Type B pancreatic cell (in vitro differentiated cells): ENCODE measurements around the gene SRRM1. TPM values are rescaled to one million over a fixed set of nuclear protein-coding genes. Genes with fewer than 3 reads are reported as not detected.
"Not testable (repeated sequence)": the region's sequence is repeated elsewhere in the genome, so short reads cannot be mapped to it uniquely, and the experiment has no call there.

Experiments
- DNase-seq: peaks from one replicate; pipeline ENCODE4 v3.0.0; 2021; ENCODE audit warnings: mixed read lengths; ENCODE audit not compliant: unreplicated experiment; ENCODE audit errors: extremely low spot score
- H3K27ac Mint-ChIP-seq: 2 replicates; pipeline ENCODE4 v1.8.0; 2021; ENCODE audit warnings: mild to moderate bottlenecking, mixed read lengths
- H3K27me3 Mint-ChIP-seq: 2 replicates; pipeline ENCODE4 v1.8.0; 2021; ENCODE audit warnings: mixed read lengths
- H3K36me3 Mint-ChIP-seq: 2 replicates; pipeline ENCODE4 v1.8.0; 2021; ENCODE audit warnings: mixed read lengths
- H3K4me1 Mint-ChIP-seq: one replicate; pipeline ENCODE4 v1.8.0; 2021; ENCODE audit warnings: mixed read lengths; ENCODE audit not compliant: unreplicated experiment
- H3K4me3 Mint-ChIP-seq: 2 replicates; pipeline ENCODE4 v1.8.0; 2021; ENCODE audit warnings: mild to moderate bottlenecking, mixed read lengths
- H3K9me3 Mint-ChIP-seq: 2 replicates; pipeline ENCODE4 v1.8.0; 2021; ENCODE audit warnings: mixed read lengths
- total RNA-seq: library from RNA; stranded (reverse); gene quantifications from 2 replicates; pipeline ENCODE4 v1.2.1, GENCODE V29; 2021; ENCODE audit warnings: low replicate concordance
- TF ChIP-seq, protein P1 (sequence below): fragments of 200-600 bp; sonication (generic); conservative IDR thresholded peaks from 2 replicates; pipeline ENCODE4 v1.5.0; 2021; ENCODE audit warnings: antibody characterized with exemption, mild to moderate bottlenecking

SRRM1 gene
- total RNA-seq, 1 donor from 2014 or later: 168 TPM

DNA sequence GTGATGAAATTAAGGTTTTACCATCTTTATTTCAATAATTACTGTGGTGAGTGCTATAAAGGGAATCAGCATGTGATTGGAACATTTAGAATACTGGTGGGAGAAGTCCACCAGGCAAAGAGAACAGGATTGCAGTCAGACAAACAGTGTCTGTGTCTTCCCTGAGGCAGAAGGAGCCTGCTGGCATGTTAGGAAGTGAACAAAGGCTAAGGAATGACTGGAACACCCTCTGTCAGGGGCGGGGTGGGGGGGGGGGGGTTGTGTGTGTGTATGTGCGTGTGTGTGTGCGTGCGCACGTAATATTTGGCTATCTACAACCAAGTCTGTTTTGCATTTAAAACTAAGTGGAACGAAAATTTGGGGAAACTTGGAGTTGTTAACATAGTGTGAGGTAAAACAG, 30.2 kb downstream of the SRRM1 start:
- H3K27me3 Mint-ChIP-seq: no peaks in the 10 kb centered on the region
- peaks cover 47% of the 10 kb centered on the region for H3K36me3 Mint-ChIP-seq
- H3K9me3 Mint-ChIP-seq: no peaks in the 10 kb centered on the region
- H3K4me1 Mint-ChIP-seq: no peaks in the 10 kb centered on the region
- no peak for DNase-seq
- H3K27ac Mint-ChIP-seq: peak overlapping the region; percentile 46
- TF ChIP-seq, protein P1, sequence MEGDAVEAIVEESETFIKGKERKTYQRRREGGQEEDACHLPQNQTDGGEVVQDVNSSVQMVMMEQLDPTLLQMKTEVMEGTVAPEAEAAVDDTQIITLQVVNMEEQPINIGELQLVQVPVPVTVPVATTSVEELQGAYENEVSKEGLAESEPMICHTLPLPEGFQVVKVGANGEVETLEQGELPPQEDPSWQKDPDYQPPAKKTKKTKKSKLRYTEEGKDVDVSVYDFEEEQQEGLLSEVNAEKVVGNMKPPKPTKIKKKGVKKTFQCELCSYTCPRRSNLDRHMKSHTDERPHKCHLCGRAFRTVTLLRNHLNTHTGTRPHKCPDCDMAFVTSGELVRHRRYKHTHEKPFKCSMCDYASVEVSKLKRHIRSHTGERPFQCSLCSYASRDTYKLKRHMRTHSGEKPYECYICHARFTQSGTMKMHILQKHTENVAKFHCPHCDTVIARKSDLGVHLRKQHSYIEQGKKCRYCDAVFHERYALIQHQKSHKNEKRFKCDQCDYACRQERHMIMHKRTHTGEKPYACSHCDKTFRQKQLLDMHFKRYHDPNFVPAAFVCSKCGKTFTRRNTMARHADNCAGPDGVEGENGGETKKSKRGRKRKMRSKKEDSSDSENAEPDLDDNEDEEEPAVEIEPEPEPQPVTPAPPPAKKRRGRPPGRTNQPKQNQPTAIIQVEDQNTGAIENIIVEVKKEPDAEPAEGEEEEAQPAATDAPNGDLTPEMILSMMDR: no peak
- H3K4me3 Mint-ChIP-seq: no peak overlapping the region

- DNase-seq, H3K4me3 Mint-ChIP-seq, H3K27ac Mint-ChIP-seq, H3K27me3 Mint-ChIP-seq, H3K4me1 Mint-ChIP-seq, H3K9me3 Mint-ChIP-seq: not testable (repeated sequence)
- peaks cover 21% of the 10 kb centered on the region for H3K36me3 Mint-ChIP-seq
Observed at GRCh38 chr1:24678421-24678820, 35.3 kb downstream of the SRRM1 start.

- Mint-ChIP-seq H3K27ac (no peak overlapping the region), H3K4me3 (no peak overlapping the region), H3K36me3 (peaks cover 21% of the 10 kb centered on the region), H3K27me3 (no peaks in the 10 kb centered on the region), H3K4me1 (peaks cover 13% of the 10 kb centered on the region), H3K9me3 (no peaks in the 10 kb centered on the region)
- TF ChIP-seq, protein P1: no peak
- DNase-seq: peak; percentile 4
Observed at GRCh38 chr1:24679725-24680124, 36.6 kb downstream of the SRRM1 start.

DNA sequence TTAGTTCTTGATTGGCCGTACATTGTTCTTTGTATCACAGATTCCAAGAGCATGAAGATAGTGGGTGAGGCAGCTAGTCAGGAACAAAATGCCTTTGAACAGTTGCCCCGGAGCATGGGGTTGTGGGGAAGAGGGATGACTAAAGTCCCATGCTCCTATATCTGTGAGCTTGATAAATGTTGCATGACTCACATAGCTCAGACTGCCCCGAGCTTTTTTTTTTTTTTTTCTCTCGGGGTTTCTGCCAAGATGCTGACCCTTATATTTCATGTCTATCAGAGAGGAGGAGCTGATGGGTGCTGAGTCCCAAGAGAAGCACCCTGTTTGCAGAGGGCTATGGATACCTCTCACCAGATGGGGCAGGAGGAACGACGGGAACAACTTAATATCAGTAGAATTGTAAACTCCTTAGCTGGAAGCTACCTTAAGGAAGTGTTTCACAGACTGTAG, 40.6 kb downstream of the SRRM1 start:
- Mint-ChIP-seq H3K27me3 (no peaks in the 10 kb centered on the region), H3K4me1 (peaks cover 19% of the 10 kb centered on the region), H3K27ac (peak overlapping the region; percentile 89), H3K36me3 (peaks cover 4% of the 10 kb centered on the region), H3K9me3 (no peaks in the 10 kb centered on the region), H3K4me3 (peak overlapping the region; percentile 46)
- DNase-seq: no peak
- TF ChIP-seq, protein P1: no peak

DNA sequence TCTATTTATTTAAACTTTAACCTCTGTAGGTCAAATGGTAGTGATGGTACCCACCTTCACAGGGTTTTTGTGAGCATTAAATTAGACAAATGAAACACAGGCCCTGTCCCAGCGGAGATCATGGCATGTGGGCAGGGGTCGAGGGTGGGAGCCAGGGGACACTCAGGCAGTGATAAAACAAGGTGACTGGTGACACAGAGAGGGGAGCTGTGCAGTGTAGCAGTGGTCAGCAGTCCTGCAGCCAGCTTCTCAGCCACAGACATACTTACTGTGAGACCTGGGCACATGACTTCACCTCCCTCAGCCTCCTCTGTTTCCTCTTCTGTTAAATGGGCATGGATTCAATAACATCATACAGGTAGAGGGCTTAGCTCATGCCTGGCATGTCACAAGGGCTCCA, 44.9 kb downstream of the SRRM1 start:
- peaks cover 15% of the 10 kb centered on the region for H3K4me1 Mint-ChIP-seq
- no peaks in the 10 kb centered on the region for H3K27me3 Mint-ChIP-seq
- H3K27ac Mint-ChIP-seq: no peak overlapping the region

DNA sequence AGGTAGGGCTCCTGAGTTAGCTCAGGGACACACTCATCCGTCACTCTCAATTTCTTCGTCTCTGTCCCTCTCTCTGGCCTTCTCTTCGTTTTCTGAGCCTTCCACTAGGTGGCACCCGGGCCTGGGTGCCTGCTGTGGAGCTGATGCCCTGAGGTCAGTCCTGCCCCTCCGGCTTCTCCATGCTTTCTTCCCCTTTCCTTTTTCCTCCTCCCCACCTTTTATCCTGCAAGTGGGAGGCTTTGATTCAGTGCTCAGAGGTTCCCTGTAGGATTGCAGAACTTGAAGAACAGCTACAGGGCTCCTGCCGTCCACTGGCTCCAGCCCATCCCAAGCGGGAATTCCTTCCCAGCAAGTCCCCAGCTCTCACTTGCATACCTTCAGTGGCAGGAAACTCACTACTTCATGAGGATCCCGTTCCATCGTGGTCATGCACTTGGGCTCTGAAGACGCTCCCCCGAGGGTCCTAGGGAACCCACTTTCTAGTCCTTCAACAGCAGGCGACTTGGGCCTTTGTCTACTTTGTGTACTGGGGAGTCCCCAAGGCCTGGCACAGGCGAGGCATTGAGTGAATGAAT, 45.6 kb downstream of the SRRM1 start:
- Mint-ChIP-seq H3K36me3 (no peaks in the 10 kb centered on the region), H3K27ac (peak overlapping the region; percentile 48), H3K9me3 (peaks cover 4% of the 10 kb centered on the region)

More for the DNA sequence above, 44.9 kb downstream of the SRRM1 start:
- no peak for DNase-seq
- Mint-ChIP-seq H3K4me3 (no peak overlapping the region), H3K9me3 (peaks cover 4% of the 10 kb centered on the region), H3K36me3 (no peaks in the 10 kb centered on the region)
- TF ChIP-seq, protein P1: no peak

More for the DNA sequence above, 45.6 kb downstream of the SRRM1 start:
- TF ChIP-seq, protein P1: peak; percentile 91
- Mint-ChIP-seq H3K4me3 (no peak overlapping the region), H3K27me3 (no peaks in the 10 kb centered on the region), H3K4me1 (peaks cover 11% of the 10 kb centered on the region)
- peak; percentile 75 for DNase-seq
